HepG2 (cell line): ENCODE data around the gene RGMA.

ENCODE experiments used
- PRPF4 ChIP-seq: fragments of 200-400 bp; formaldehyde crosslinking; IDR thresholded peaks from 2 replicates; pipeline ENCODE4 v1.6.1; 2016; ENCODE audit warnings: low read length, low read depth; ENCODE audit not compliant: poor library complexity, severe bottlenecking
- ZNF12 ChIP-seq: sonication (generic); formaldehyde crosslinking; IDR thresholded peaks from 2 replicates; pipeline ENCODE4 v1.5.0; 2020; ENCODE audit warnings: missing genetic modification reagents
- TF ChIP-seq, protein P1 (sequence below): sonication (generic); formaldehyde crosslinking; IDR thresholded peaks from 2 replicates; pipeline ENCODE4 v1.5.0; 2020; ENCODE audit warnings: missing genetic modification reagents
- TF ChIP-seq, protein P2 (sequence below): sonication (generic); formaldehyde crosslinking; IDR thresholded peaks from 2 replicates; pipeline ENCODE4 v1.5.0; 2020; ENCODE audit warnings: mild to moderate bottlenecking, missing genetic modification reagents, moderate library complexity
- TF ChIP-seq, protein P3 (sequence below): sonication (generic); formaldehyde crosslinking; IDR thresholded peaks from 2 replicates; pipeline ENCODE4 v1.8.1; 2022; ENCODE audit warnings: low read depth, mild to moderate bottlenecking, missing genetic modification reagents
- TF ChIP-seq, protein P4 (sequence below): sonication (generic); formaldehyde crosslinking; IDR thresholded peaks from 2 replicates; pipeline ENCODE4 v1.9.0; 2021; ENCODE audit warnings: missing genetic modification reagents, mild to moderate bottlenecking, borderline replicate concordance

- TF ChIP-seq, protein P1, sequence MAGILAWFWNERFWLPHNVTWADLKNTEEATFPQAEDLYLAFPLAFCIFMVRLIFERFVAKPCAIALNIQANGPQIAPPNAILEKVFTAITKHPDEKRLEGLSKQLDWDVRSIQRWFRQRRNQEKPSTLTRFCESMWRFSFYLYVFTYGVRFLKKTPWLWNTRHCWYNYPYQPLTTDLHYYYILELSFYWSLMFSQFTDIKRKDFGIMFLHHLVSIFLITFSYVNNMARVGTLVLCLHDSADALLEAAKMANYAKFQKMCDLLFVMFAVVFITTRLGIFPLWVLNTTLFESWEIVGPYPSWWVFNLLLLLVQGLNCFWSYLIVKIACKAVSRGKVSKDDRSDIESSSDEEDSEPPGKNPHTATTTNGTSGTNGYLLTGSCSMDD: no peak
- TF ChIP-seq, protein P2, sequence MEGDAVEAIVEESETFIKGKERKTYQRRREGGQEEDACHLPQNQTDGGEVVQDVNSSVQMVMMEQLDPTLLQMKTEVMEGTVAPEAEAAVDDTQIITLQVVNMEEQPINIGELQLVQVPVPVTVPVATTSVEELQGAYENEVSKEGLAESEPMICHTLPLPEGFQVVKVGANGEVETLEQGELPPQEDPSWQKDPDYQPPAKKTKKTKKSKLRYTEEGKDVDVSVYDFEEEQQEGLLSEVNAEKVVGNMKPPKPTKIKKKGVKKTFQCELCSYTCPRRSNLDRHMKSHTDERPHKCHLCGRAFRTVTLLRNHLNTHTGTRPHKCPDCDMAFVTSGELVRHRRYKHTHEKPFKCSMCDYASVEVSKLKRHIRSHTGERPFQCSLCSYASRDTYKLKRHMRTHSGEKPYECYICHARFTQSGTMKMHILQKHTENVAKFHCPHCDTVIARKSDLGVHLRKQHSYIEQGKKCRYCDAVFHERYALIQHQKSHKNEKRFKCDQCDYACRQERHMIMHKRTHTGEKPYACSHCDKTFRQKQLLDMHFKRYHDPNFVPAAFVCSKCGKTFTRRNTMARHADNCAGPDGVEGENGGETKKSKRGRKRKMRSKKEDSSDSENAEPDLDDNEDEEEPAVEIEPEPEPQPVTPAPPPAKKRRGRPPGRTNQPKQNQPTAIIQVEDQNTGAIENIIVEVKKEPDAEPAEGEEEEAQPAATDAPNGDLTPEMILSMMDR: no peak
- TF ChIP-seq, protein P3, sequence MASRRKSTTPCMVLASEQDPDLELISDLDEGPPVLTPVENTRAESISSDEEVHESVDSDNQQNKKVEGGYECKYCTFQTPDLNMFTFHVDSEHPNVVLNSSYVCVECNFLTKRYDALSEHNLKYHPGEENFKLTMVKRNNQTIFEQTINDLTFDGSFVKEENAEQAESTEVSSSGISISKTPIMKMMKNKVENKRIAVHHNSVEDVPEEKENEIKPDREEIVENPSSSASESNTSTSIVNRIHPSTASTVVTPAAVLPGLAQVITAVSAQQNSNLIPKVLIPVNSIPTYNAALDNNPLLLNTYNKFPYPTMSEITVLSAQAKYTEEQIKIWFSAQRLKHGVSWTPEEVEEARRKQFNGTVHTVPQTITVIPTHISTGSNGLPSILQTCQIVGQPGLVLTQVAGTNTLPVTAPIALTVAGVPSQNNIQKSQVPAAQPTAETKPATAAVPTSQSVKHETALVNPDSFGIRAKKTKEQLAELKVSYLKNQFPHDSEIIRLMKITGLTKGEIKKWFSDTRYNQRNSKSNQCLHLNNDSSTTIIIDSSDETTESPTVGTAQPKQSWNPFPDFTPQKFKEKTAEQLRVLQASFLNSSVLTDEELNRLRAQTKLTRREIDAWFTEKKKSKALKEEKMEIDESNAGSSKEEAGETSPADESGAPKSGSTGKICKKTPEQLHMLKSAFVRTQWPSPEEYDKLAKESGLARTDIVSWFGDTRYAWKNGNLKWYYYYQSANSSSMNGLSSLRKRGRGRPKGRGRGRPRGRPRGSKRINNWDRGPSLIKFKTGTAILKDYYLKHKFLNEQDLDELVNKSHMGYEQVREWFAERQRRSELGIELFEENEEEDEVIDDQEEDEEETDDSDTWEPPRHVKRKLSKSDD (CRISPR knock-in tag): no peak
- TF ChIP-seq, protein P4, sequence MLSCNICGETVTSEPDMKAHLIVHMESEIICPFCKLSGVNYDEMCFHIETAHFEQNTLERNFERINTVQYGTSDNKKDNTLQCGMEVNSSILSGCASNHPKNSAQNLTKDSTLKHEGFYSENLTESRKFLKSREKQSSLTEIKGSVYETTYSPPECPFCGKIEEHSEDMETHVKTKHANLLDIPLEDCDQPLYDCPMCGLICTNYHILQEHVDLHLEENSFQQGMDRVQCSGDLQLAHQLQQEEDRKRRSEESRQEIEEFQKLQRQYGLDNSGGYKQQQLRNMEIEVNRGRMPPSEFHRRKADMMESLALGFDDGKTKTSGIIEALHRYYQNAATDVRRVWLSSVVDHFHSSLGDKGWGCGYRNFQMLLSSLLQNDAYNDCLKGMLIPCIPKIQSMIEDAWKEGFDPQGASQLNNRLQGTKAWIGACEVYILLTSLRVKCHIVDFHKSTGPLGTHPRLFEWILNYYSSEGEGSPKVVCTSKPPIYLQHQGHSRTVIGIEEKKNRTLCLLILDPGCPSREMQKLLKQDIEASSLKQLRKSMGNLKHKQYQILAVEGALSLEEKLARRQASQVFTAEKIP (CRISPR knock-in tag): no peak
- TF ChIP-seq ZNF12 (CRISPR knock-in tag): no peak
- no peak for TF ChIP-seq PRPF4
Observed at GRCh38 chr15:93091465-93091864, 2.5 kb upstream of the RGMA start.
